SK-N-SH (cell line): ENCODE data around the gene GORASP1. TPM values are rescaled to one million over a fixed set of nuclear protein-coding genes. Genes with fewer than 3 reads are reported as not detected.

ENCODE experiments used
- CTCF ChIA-PET: fragments of 300-600, 350-600 bp; formaldehyde crosslinking; extraction: SDS; loops from one replicate; lab custom pipeline; 2021; lab: Yijun Ruan, JAX
- POLR2A ChIA-PET: fragments of 350-600 bp; sonication (Branson Sonifier 250); formaldehyde crosslinking; extraction: SDS; loops from one replicate; lab custom pipeline; 2020; ENCODE audit warnings: antibody characterized with exemption, inconsistent platforms; lab: Yijun Ruan, JAX
- DNase-seq: peaks from one replicate; pipeline ENCODE4 v3.0.0; 2012
- H2AFZ ChIP-seq: fragments of 200-600 bp; sonication (generic); 2 replicates; pipeline ENCODE4 v1.8.1; 2016; ENCODE audit warnings: antibody characterized with exemption, mild to moderate bottlenecking, low read depth
- H3F3A ChIP-seq: fragments of 200-600 bp; sonication (generic); replicated peaks from 2 replicates; pipeline ENCODE3; 2016; ENCODE audit warnings: antibody characterized with exemption, mild to moderate bottlenecking; ENCODE audit not compliant: insufficient read depth
- H3K27ac ChIP-seq, 2 experiments: fragments of 200-500 bp in 1 of 2; fragments of 200-600 bp in 1 of 2; sonication (Bioruptor generic) in 1 of 2; sonication (generic), shearing (Covaris generic) in 1 of 2; 2 replicates each; pipeline versions ENCODE4 v1.5.1 to v1.6.1; 2014 to 2016; ENCODE audit warnings: low read depth in 2 of 2, inconsistent platforms in 1 of 2, low read length in 1 of 2, mild to moderate bottlenecking in 1 of 2, mixed read lengths in 1 of 2
- H3K27me3 ChIP-seq: fragments of 200-600 bp; sonication (generic), shearing (Covaris generic); 2 replicates; pipeline ENCODE4 v1.6.1; 2016; ENCODE audit warnings: mixed run types; ENCODE audit not compliant: insufficient read depth
- H3K36me3 ChIP-seq, 2 experiments: fragments of 200-500 bp in 1 of 2; fragments of 200-600 bp in 1 of 2; sonication (Bioruptor generic) in 1 of 2; sonication (generic) in 1 of 2; replicated peaks in 1 of 2; 2 replicates each; pipeline versions ENCODE3 to v1.5.1; 2014 to 2016; ENCODE audit warnings: low read length in 1 of 2, mild to moderate bottlenecking in 1 of 2; ENCODE audit not compliant: insufficient read depth in 2 of 2, control insufficient read depth in 1 of 2
- H3K4me1 ChIP-seq, 2 experiments: fragments of 200-500 bp in 1 of 2; fragments of 200-600 bp in 1 of 2; sonication (Bioruptor generic) in 1 of 2; sonication (generic), shearing (Covaris generic) in 1 of 2; 2 replicates each; pipeline versions ENCODE4 v1.5.1 to v1.6.1; 2014 to 2016; ENCODE audit warnings: low read depth in 1 of 2, low read length in 1 of 2, mixed run types in 1 of 2; ENCODE audit not compliant: insufficient read depth in 2 of 2, control insufficient read depth in 1 of 2
- H3K4me2 ChIP-seq: fragments of 200-600 bp; sonication (generic), shearing (Covaris generic); 2 replicates; pipeline ENCODE4 v1.6.1; 2017; ENCODE audit warnings: mixed run types
- H3K4me3 ChIP-seq, 2 experiments: fragments of 200-500 bp in 1 of 2; fragments of 200-600 bp in 1 of 2; sonication (Bioruptor generic) in 1 of 2; sonication (generic), shearing (Covaris generic) in 1 of 2; 2 replicates each; pipeline versions ENCODE4 v1.5.1 to v1.8.1; 2014 to 2016; ENCODE audit warnings: low read depth in 2 of 2, inconsistent platforms in 1 of 2, low read length in 1 of 2, mild to moderate bottlenecking in 1 of 2, mixed read lengths in 1 of 2, moderate library complexity in 1 of 2
- H3K79me2 ChIP-seq: fragments of 200-600 bp; sonication (generic); 2 replicates; pipeline ENCODE4 v1.8.1; 2017; ENCODE audit warnings: mild to moderate bottlenecking; ENCODE audit not compliant: insufficient read depth
- H3K9ac ChIP-seq: fragments of 200-600 bp; sonication (generic); 2 replicates; pipeline ENCODE4 v1.6.1; 2017; ENCODE audit warnings: mixed run types
- H3K9me2 ChIP-seq: fragments of 200-600 bp; sonication (generic); 2 replicates; pipeline ENCODE4 v1.6.1; 2017; ENCODE audit warnings: mixed run types
- H3K9me3 ChIP-seq: fragments of 200-600 bp; sonication (generic); 2 replicates; pipeline ENCODE4 v1.6.1; 2017; ENCODE audit warnings: mixed run types, mild to moderate bottlenecking, moderate library complexity
- H4K20me1 ChIP-seq: fragments of 200-600 bp; sonication (generic); 2 replicates; pipeline ENCODE4 v1.6.1; 2017; ENCODE audit warnings: mild to moderate bottlenecking, mixed run types; ENCODE audit not compliant: insufficient read depth
- CTCF ChIP-seq: fragments of 200-600 bp; sonication (generic); IDR thresholded peaks from 2 replicates; pipeline ENCODE4 v1.6.1; 2017; ENCODE audit warnings: antibody characterized with exemption, mild to moderate bottlenecking, moderate library complexity
- FOXJ3 ChIP-seq: sonication (generic); formaldehyde crosslinking; IDR thresholded peaks from 2 replicates; pipeline ENCODE4 v1.5.1; 2020; ENCODE audit warnings: mild to moderate bottlenecking, missing genetic modification reagents
- GABPA ChIP-seq: IDR thresholded peaks from 2 replicates; pipeline ENCODE4 v1.4.0; 2012; ENCODE audit warnings: low read depth, mild to moderate bottlenecking
- GATA2 ChIP-seq: sonication (generic); formaldehyde crosslinking; IDR thresholded peaks from 2 replicates; pipeline ENCODE4 v1.5.0; 2020; ENCODE audit warnings: mild to moderate bottlenecking, missing genetic modification reagents
- IRF3 ChIP-seq: fragments of 150-350 bp; IDR thresholded peaks from 2 replicates; pipeline ENCODE4 v1.6.1; 2016; ENCODE audit warnings: mild to moderate bottlenecking, low read depth, low read length
- JUND ChIP-seq: IDR thresholded peaks from 2 replicates; pipeline ENCODE4 v1.4.0; 2012
- MEF2A ChIP-seq: IDR thresholded peaks from 2 replicates; pipeline ENCODE4 v1.4.0; 2012; ENCODE audit warnings: low read depth, borderline replicate concordance
- MXI1 ChIP-seq: IDR thresholded peaks from 2 replicates; pipeline ENCODE4 v1.6.1; 2012; ENCODE audit warnings: mild to moderate bottlenecking, low read depth, low read length, improper control_type of control experiment
- NFIC ChIP-seq: IDR thresholded peaks from 2 replicates; pipeline ENCODE4 v1.4.0; 2012; ENCODE audit warnings: borderline replicate concordance
- NRF1 ChIP-seq: IDR thresholded peaks from 2 replicates; pipeline ENCODE4 v1.6.1; 2012; ENCODE audit warnings: low read depth, mild to moderate bottlenecking, low read length
- PBX3 ChIP-seq: IDR thresholded peaks from 2 replicates; pipeline ENCODE4; 2012
- POLR2AphosphoS5 ChIP-seq: IDR thresholded peaks from 2 replicates; pipeline ENCODE4 v1.6.1; 2012; ENCODE audit warnings: low read depth, low read length
- RAD21 ChIP-seq: IDR thresholded peaks from 2 replicates; pipeline ENCODE4 v1.6.1; 2012; ENCODE audit warnings: mild to moderate bottlenecking, low read length
- RXRA ChIP-seq: IDR thresholded peaks from 2 replicates; pipeline ENCODE4 v1.4.0; 2012; ENCODE audit warnings: low read depth, mild to moderate bottlenecking, borderline replicate concordance
- SIN3A ChIP-seq: IDR thresholded peaks from 2 replicates; pipeline ENCODE4 v1.6.1; 2012; ENCODE audit warnings: low read depth, mild to moderate bottlenecking, low read length, moderate library complexity, borderline replicate concordance
- SMC3 ChIP-seq: IDR thresholded peaks from 2 replicates; pipeline ENCODE4 v1.6.1; 2012; ENCODE audit warnings: low read depth, low read length, improper control_type of control experiment
- TEAD4 ChIP-seq: IDR thresholded peaks from 2 replicates; pipeline ENCODE4 v1.4.0; 2012; ENCODE audit warnings: mild to moderate bottlenecking, borderline replicate concordance; ENCODE audit not compliant: insufficient read depth
- ZBTB33 ChIP-seq: IDR thresholded peaks from 2 replicates; pipeline ENCODE4 v1.4.0; 2012; ENCODE audit warnings: low read depth, borderline replicate concordance
- WGBS: methylation state at CpG from one replicate; pipeline ENCODE4 v1.1.6; 2017; ENCODE audit warnings: low lambda C conversion rate; 5-methylcytosine and 5-hydroxymethylcytosine counted together
- polyA plus RNA-seq, 3 experiments: library from polyadenylated mRNA; depleted of rRNA; stranded (reverse); fragments of >200 nt; gene quantifications; 2 replicates each; pipeline ENCODE4 v1.2.3, GENCODE V29; 2012

The GORASP1 gene
- polyA plus RNA-seq, 1 of the 3 experiments (the other 2 are of a cell fraction), result 44.3 TPM

- 100% methylated on average over 3 of the region's 3 CpGs for WGBS
- CTCF ChIA-PET, result interaction anchor here (1.1 to 2.3 kb wide), 2 partner anchors 59 to 200 kb away, joined by 3 to 14 read pairs; no protein-coding TSS in a partner anchor
- H3K4me2 ChIP-seq, result no peak overlapping the region
- H3K9me3 ChIP-seq, result no peaks in the 10 kb centered on the region
- H3K4me1 ChIP-seq, result no peaks in the 10 kb centered on the region
- H3K4me3 ChIP-seq, result no peak overlapping the region
- H3K27me3 ChIP-seq, result no peaks in the 10 kb centered on the region
- TF ChIP-seq GABPA (no peak), RXRA (no peak), MXI1 (no peak), MEF2A (no peak), CTCF (no peak), IRF3 (no peak), SMC3 (no peak), RAD21 (no peak), POLR2AphosphoS5 (no peak), GATA2 (CRISPR knock-in tag) (no peak), NFIC (no peak), ZBTB33 (no peak), TEAD4 (no peak), JUND (no peak), SIN3A (no peak), FOXJ3 (CRISPR knock-in tag) (no peak), PBX3 (no peak), NRF1 (no peak)
- peaks cover 65 to 75% of the 10 kb centered on the region in 2 experiments for H3K36me3 ChIP-seq
- POLR2A ChIA-PET, result no interaction called here
- no peaks in the 10 kb centered on the region for H4K20me1 ChIP-seq
- no peaks in the 10 kb centered on the region for H3F3A ChIP-seq
- H2AFZ ChIP-seq, result no peak overlapping the region
- no peaks in the 10 kb centered on the region for H3K9me2 ChIP-seq
- H3K79me2 ChIP-seq, result no peaks in the 10 kb centered on the region
- H3K9ac ChIP-seq, result no peak overlapping the region
- no peak for DNase-seq
- H3K27ac ChIP-seq, result no peak overlapping the region; a peak in 1 of 4 replicates
Measured at GRCh38 chr3:39088456-39088855, 19.0 kb downstream of the GORASP1 start.
